Esophagus muscularis mucosa (tissue), 4 donors: ENCODE measurements around the gene SMC2. TPM values are rescaled to one million over a fixed set of nuclear protein-coding genes. Genes with fewer than 3 reads are reported as not detected.

Source experiments
- DNase-seq: peaks from one replicate; pipeline ENCODE4 v3.0.0-alpha.2; 2017; ENCODE audit errors: extremely low spot score
- H3K27ac ChIP-seq, 4 donors: fragments of 200-600 bp; sonication (generic); replicated peaks in 1 of 4; 1 replicate in 3 of 4; 2 replicates in 1 of 4; pipeline ENCODE4 v1.5.1; 2016 to 2019; ENCODE audit warnings: mild to moderate bottlenecking in 1 of 4
- H3K27me3 ChIP-seq, 4 donors: fragments of 200-600 bp; sonication (generic); one replicate each; pipeline versions ENCODE4 v1.5.1 to v1.6.0; 2016 to 2019
- H3K36me3 ChIP-seq, 4 donors: fragments of 200-600 bp; sonication (generic); one replicate each; pipeline ENCODE4 v1.5.1; 2016 to 2019
- H3K4me1 ChIP-seq, 4 donors: fragments of 200-600 bp; sonication (generic); one replicate each; pipeline ENCODE4 v1.5.1; 2016 to 2019
- H3K4me3 ChIP-seq, 4 donors: fragments of 200-600 bp; sonication (generic); 1 replicate in 2 of 4; 2 replicates in 2 of 4; pipeline ENCODE4 v1.5.1; 2016 to 2019; ENCODE audit warnings: mild to moderate bottlenecking in 4 of 4, moderate library complexity in 1 of 4
- H3K9me3 ChIP-seq, 4 donors: fragments of 200-600 bp; sonication (generic); 1 replicate in 3 of 4; 2 replicates in 1 of 4; pipeline ENCODE4 v1.5.1; 2016 to 2019
- EP300 ChIP-seq: sonication (generic); formaldehyde crosslinking; IDR thresholded peaks from one replicate; pipeline ENCODE4 v1.6.1; 2017; ENCODE audit warnings: antibody characterized with exemption
- POLR2A ChIP-seq: fragments of 450-650 bp; IDR thresholded peaks from one replicate; pipeline ENCODE4 v1.6.1; 2017; ENCODE audit warnings: antibody characterized with exemption, moderate library complexity, mild to moderate bottlenecking, low read depth
- POLR2AphosphoS5 ChIP-seq, 2 donors: sonication (generic); formaldehyde crosslinking; IDR thresholded peaks; one replicate each; pipeline ENCODE4 v1.6.1; 2017; ENCODE audit warnings: antibody characterized with exemption in 2 of 2
- WGBS: methylation state at CpG from one replicate; pipeline ENCODE4 v1.1.5; 2018; 5-methylcytosine and 5-hydroxymethylcytosine counted together
- intact Hi-C: fragments of 100-400 bp; cut with DNase I; formaldehyde crosslinking; loops from one replicate; pipeline ENCODE4 v1.15.1; 2023
- total RNA-seq, 4 donors: library from RNA; depleted of rRNA; stranded (reverse); fragments of >200 nt; gene quantifications; one replicate each; pipeline versions ENCODE4 v1.1.0 to v1.2.1, GENCODE V29; 2016
- TF ChIP-seq, protein P1 (sequence below), 3 experiments: fragments of 200-600 bp in 2 of 3; fragments of 450-650 bp in 1 of 3; sonication (generic) in 2 of 3; IDR thresholded peaks; one replicate each; pipeline ENCODE4 v1.5.1; 2017 to 2019; ENCODE audit warnings: antibody characterized with exemption in 3 of 3, mild to moderate bottlenecking in 2 of 3, moderate library complexity in 1 of 3

Gene SMC2
- total RNA-seq, 4 donors from 2014 or later = 9.8 to 11.5 (median 10.1) TPM

DNA sequence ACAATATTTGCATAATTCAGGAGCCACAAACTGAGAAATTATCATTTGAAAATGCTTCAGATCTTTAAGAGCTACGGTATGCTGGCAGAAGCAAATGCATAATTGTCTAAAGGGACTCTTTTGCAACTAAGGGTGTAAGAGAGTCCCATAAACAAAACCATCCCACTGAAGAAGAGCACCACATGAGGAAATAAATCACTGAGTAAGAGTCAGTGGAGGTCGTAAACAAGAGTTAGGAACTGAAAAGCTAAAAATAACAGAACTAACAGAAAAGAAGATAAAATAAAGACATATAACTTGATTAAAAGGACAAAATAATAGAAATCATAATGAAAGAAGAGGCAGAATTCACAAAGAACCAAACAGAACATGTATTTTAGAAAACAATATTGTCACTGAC is 3.5 kb upstream of the SMC2 start:
- peak overlapping the region; percentile 90 to 94 (median 93) for H3K27ac ChIP-seq
- H3K4me1 ChIP-seq = peaks cover 22 to 50% (median 42%) of the 10 kb centered on the region in 4 donors
- intact Hi-C loops = loop anchor here (10.0 kb wide), 1 partner anchor 654 kb away; the partner anchor contains the start of gene NIPSNAP3A
- H3K27me3 ChIP-seq = no peaks in the 10 kb centered on the region
- DNase-seq = no peak
- WGBS = 43% methylated on average over 2 of the region's 2 CpGs
- H3K36me3 ChIP-seq = no peaks in the 10 kb centered on the region
- TF ChIP-seq, protein P1, sequence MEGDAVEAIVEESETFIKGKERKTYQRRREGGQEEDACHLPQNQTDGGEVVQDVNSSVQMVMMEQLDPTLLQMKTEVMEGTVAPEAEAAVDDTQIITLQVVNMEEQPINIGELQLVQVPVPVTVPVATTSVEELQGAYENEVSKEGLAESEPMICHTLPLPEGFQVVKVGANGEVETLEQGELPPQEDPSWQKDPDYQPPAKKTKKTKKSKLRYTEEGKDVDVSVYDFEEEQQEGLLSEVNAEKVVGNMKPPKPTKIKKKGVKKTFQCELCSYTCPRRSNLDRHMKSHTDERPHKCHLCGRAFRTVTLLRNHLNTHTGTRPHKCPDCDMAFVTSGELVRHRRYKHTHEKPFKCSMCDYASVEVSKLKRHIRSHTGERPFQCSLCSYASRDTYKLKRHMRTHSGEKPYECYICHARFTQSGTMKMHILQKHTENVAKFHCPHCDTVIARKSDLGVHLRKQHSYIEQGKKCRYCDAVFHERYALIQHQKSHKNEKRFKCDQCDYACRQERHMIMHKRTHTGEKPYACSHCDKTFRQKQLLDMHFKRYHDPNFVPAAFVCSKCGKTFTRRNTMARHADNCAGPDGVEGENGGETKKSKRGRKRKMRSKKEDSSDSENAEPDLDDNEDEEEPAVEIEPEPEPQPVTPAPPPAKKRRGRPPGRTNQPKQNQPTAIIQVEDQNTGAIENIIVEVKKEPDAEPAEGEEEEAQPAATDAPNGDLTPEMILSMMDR (IDR thresholded peaks at IDR 0.05) = no peak
- TF ChIP-seq EP300 (no peak), POLR2AphosphoS5 (IDR thresholded peaks at IDR 0.05) (no peak), POLR2A (no peak)
- peak overlapping the region; percentile 31 to 90 (median 46) for H3K4me3 ChIP-seq
- no peaks in the 10 kb centered on the region for H3K9me3 ChIP-seq

DNA sequence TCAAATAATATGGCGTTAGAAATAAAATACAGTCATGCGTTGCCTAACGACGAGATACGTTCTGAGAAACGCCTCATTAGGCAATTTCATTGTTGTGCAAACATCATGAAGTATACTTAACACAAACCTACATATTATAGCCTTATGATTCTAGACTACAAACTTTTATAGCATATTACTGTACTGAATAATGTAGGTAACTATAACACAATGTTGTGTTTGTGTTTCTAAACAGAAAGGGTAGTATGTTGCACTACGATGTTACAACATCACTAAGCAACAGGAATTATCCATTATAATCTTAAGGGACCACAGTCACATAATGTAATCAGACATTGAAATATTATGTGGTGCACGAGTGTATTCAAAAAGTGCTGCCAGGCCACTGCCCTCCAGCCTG is 3.0 kb upstream of the SMC2 start:
- peaks cover 22 to 55% (median 47%) of the 10 kb centered on the region in 4 donors for H3K4me1 ChIP-seq
- H3K4me3 ChIP-seq = peak overlapping the region; percentile 31 to 90 (median 46)
- no peak for DNase-seq
- H3K27ac ChIP-seq = peak overlapping the region; percentile 90 to 94 (median 93)
- no peaks in the 10 kb centered on the region for H3K27me3 ChIP-seq
- H3K36me3 ChIP-seq = no peaks in the 10 kb centered on the region
- no peak for TF ChIP-seq EP300
- intact Hi-C loops = loop anchor here (10.0 kb wide), 1 partner anchor 654 kb away; the partner anchor contains the start of gene NIPSNAP3A
- 61% methylated on average over 8 of the region's 8 CpGs for WGBS
- H3K9me3 ChIP-seq = no peaks in the 10 kb centered on the region

DNA sequence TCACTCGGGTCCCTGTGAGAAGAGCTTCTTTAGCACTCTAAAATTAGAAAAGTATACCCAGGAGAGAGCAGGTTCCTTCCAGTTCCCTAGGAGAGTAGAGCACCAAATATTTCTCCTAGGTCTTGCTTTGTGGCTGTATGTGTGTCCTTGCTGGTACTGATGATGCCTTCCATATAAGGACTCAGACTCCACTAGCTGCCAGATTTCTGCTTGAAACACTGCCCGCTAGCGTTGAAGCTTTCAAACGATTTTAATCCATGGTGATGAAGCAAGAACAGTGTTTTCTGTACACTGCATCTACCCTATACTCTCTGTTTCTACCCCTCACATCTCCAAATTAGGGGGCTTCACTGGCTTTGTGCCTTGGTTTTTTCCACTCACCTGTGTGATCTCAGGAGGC is 2.4 kb upstream of the SMC2 start:
- Histone ChIP-seq H3K36me3 (no peaks in the 10 kb centered on the region), H3K27ac (peak overlapping the region; percentile 90 to 94 (median 93)), H3K27me3 (no peaks in the 10 kb centered on the region), H3K9me3 (no peaks in the 10 kb centered on the region), H3K4me3 (peak overlapping the region; percentile 31 to 90 (median 46)), H3K4me1 (peaks cover 22 to 56% (median 51%) of the 10 kb centered on the region in 4 donors)
- intact Hi-C loops = loop anchor here (10.0 kb wide), 1 partner anchor 653 kb away; the partner anchor contains the start of gene NIPSNAP3A
- DNase-seq = no peak
- 24% methylated on average over 4 of the region's 4 CpGs for WGBS
- TF ChIP-seq EP300 = no peak
- TF ChIP-seq, protein P1 (IDR thresholded peaks at IDR 0.05) = peak; percentile 20 to 55 (median 43)
- TF ChIP-seq POLR2AphosphoS5 (IDR thresholded peaks at IDR 0.05) = peak; percentile 21 to 71

DNA sequence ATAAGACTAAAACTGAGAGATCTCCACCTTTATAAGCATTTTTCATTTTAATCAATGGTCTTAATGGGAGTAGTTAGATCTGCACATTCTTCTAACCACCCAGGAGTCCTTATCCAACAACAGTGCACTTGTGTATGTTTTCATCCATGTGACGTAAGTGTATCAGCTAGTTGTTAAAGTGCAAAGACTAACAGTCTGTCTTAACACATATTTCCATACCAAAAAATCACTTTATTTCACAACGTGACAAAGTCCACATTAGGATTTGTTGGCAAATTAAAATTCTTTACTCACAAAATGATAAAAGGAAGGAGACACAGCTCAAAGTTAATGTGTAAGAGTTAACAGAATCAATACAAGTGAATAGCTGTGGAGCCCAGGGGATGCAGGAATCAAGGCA is 1.9 kb upstream of the SMC2 start:
- Histone ChIP-seq H3K9me3 (no peaks in the 10 kb centered on the region), H3K4me1 (peaks cover 22 to 56% (median 51%) of the 10 kb centered on the region in 4 donors), H3K27ac (peak overlapping the region; percentile 90 to 94 (median 93)), H3K36me3 (no peaks in the 10 kb centered on the region), H3K27me3 (no peaks in the 10 kb centered on the region), H3K4me3 (peak overlapping the region in 3 of 4 donors; percentile 44 to 90 (median 48))
- no peak for TF ChIP-seq EP300
- TF ChIP-seq, protein P1 (IDR thresholded peaks at IDR 0.05) = no peak
- TF ChIP-seq POLR2A = no peak
- TF ChIP-seq POLR2AphosphoS5 (IDR thresholded peaks at IDR 0.05) = no peak
- intact Hi-C loops = loop anchor here (10.0 kb wide), 1 partner anchor 653 kb away; the partner anchor contains the start of gene NIPSNAP3A
- 33% methylated on average over 2 of the region's 2 CpGs for WGBS
- DNase-seq = no peak

DNA sequence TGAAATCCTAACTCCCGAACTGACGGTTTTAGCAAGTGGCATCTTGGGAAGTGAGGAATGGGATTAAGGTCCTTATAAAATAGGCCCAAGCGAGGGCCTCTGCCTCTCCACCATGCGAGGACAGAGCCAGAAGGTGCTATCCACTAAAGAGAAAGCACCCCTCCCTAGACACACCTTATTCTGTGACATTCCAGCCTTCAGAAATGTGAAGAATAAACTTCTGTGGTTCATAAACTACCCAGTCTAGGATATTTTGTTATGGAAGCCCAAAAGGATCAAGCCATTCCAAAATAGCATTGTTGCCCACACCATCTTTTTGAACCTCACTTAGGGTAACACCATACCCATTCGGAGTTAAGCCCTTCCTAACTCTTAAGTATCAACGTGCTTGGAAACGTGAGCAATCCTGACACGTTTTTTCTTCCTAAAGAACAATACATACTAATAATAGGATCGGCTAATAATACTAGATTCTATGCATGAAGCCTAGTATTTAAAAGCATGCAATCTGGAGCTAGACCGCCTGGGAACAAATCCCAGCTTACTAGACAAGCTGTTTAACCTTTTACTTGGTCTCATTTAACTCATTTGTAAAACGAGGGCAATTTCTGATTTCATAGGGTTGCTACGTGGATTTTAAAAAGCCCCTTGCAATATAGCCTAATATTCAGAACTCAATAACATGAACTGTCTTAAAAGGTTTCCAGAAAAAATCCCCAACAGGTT is 1.1 kb upstream of the SMC2 start:
- Histone ChIP-seq H3K27me3 (no peaks in the 10 kb centered on the region), H3K4me1 (peaks cover 22 to 56% (median 51%) of the 10 kb centered on the region in 4 donors), H3K4me3 (peak overlapping the region; percentile 59 to 90 (median 74)), H3K9me3 (no peaks in the 10 kb centered on the region), H3K27ac (peak overlapping the region; percentile 90 to 94 (median 93)), H3K36me3 (no peaks in the 10 kb centered on the region)
- DNase-seq = no peak
- intact Hi-C loops = loop anchor here (10.0 kb wide), 1 partner anchor 652 kb away; the partner anchor contains the start of gene NIPSNAP3A
- no peak for TF ChIP-seq POLR2AphosphoS5 (IDR thresholded peaks at IDR 0.05)
- TF ChIP-seq, protein P1 (IDR thresholded peaks at IDR 0.05) = no peak
- no peak for TF ChIP-seq EP300
- no peak for TF ChIP-seq POLR2A
- 22% methylated on average over 12 of the region's 12 CpGs for WGBS
